ENCODE results near the gene KLHL29. TPM values are rescaled to one million over a fixed set of nuclear protein-coding genes. Genes with fewer than 3 reads are reported as not detected.

Gene KLHL29
- polyA plus RNA-seq, 3 donors: 1.4 to 10.2 (median 4.6) TPM

GRCh38 chr2:23561088-23561487, 176.1 kb downstream of the KLHL29 start:
- no peak overlapping the region for H3K27ac ChIP-seq (ENCODE audit: low read depth, low read length)

GRCh38 chr2:23561544-23561943, 176.6 kb downstream of the KLHL29 start:
- 82 to 87% (median 86%) methylated on average over 9 of the region's 9 CpGs for WGBS, 3 donors

More at GRCh38 chr2:23561088-23561487, 176.1 kb downstream of the KLHL29 start:
- 71 to 91% (median 81%) methylated on average over 7 of the region's 7 CpGs for WGBS, 3 donors

GRCh38 chr2:23562143-23562542, 177.2 kb downstream of the KLHL29 start:
- H3K27ac ChIP-seq (ENCODE audit: low read depth, low read length): no peak overlapping the region
- WGBS, 3 donors: 95 to 97% (median 95%) methylated on average over 28 to 30 of the region's 30 CpGs

More at GRCh38 chr2:23561544-23561943, 176.6 kb downstream of the KLHL29 start:
- no peak overlapping the region for H3K27ac ChIP-seq (ENCODE audit: low read depth, low read length)

- no peak overlapping the region for H3K27ac ChIP-seq (ENCODE audit: low read depth, low read length)
- 55 to 85% (median 81%) methylated on average over 10 of the region's 10 CpGs for WGBS, 3 donors
These were observed 178.2 kb downstream of the KLHL29 start for GRCh38 chr2:23563151-23563550.

GRCh38 chr2:23563673-23564614, 179.0 kb downstream of the KLHL29 start:
- 52 to 76% (median 57%) methylated on average over 22 of the region's 22 CpGs for WGBS, 3 donors
- H3K27ac ChIP-seq (ENCODE audit: low read depth, low read length): peak overlapping the region; percentile 7

GRCh38 chr2:23564615-23564960, 179.6 kb downstream of the KLHL29 start:
- peak overlapping the region; percentile 7 for H3K27ac ChIP-seq (ENCODE audit: low read depth, low read length)
- 79 to 82% (median 79%) methylated on average over 8 of the region's 8 CpGs for WGBS, 3 donors

GRCh38 chr2:23565374-23565773, 180.4 kb downstream of the KLHL29 start:
- 90 to 94% (median 92%) methylated on average over 9 of the region's 9 CpGs for WGBS, 3 donors
- H3K27ac ChIP-seq (ENCODE audit: low read depth, low read length): no peak overlapping the region

- WGBS, 3 donors: 82 to 95% (median 85%) methylated on average over 4 to 6 of the region's 6 CpGs
- no peak overlapping the region for H3K27ac ChIP-seq (ENCODE audit: low read depth, low read length)
These were observed 180.8 kb downstream of the KLHL29 start for GRCh38 chr2:23565814-23566213.

- 86 to 89% (median 88%) methylated on average over 6 of the region's 6 CpGs for WGBS, 3 donors
- no peak overlapping the region for H3K27ac ChIP-seq (ENCODE audit: low read depth, low read length)
These were observed 181.5 kb downstream of the KLHL29 start for GRCh38 chr2:23566241-23567142.

- no peak overlapping the region for H3K27ac ChIP-seq (ENCODE audit: low read depth, low read length)
- 89 to 92% (median 90%) methylated on average over 15 of the region's 15 CpGs for WGBS, 3 donors
These were observed 182.3 kb downstream of the KLHL29 start for GRCh38 chr2:23567161-23567756.

GRCh38 chr2:23568211-23568610, 183.2 kb downstream of the KLHL29 start:
- 79 to 85% (median 84%) methylated on average over 2 of the region's 2 CpGs for WGBS, 3 donors

GRCh38 chr2:23568626-23569190, 183.7 kb downstream of the KLHL29 start:
- no peak overlapping the region for H3K27ac ChIP-seq (ENCODE audit: low read depth, low read length)
- 72 to 87% (median 78%) methylated on average over 3 of the region's 3 CpGs for WGBS, 3 donors

More at GRCh38 chr2:23568211-23568610, 183.2 kb downstream of the KLHL29 start:
- no peak overlapping the region for H3K27ac ChIP-seq (ENCODE audit: low read depth, low read length)

GRCh38 chr2:23569761-23570365, 184.9 kb downstream of the KLHL29 start:
- WGBS, 3 donors: 78 to 87% (median 84%) methylated on average over 12 of the region's 12 CpGs
- no peak overlapping the region for H3K27ac ChIP-seq (ENCODE audit: low read depth, low read length)

GRCh38 chr2:23571085-23571484, 186.1 kb downstream of the KLHL29 start:
- no peak overlapping the region for H3K27ac ChIP-seq (ENCODE audit: low read depth, low read length)
- 79 to 93% (median 91%) methylated on average over 6 of the region's 6 CpGs for WGBS, 3 donors

- WGBS, 3 donors: 67 to 81% (median 75%) methylated on average over 12 of the region's 12 CpGs
- no peak overlapping the region for H3K27ac ChIP-seq (ENCODE audit: low read depth, low read length)
These were observed 186.7 kb downstream of the KLHL29 start for GRCh38 chr2:23571527-23572282.

- WGBS, 3 donors: 66 to 76% (median 72%) methylated on average over 12 to 13 of the region's 13 CpGs
These were observed 190.1 kb downstream of the KLHL29 start for GRCh38 chr2:23574919-23575654.

More at GRCh38 chr2:23574919-23575654, 190.1 kb downstream of the KLHL29 start:
- no peak overlapping the region for H3K27ac ChIP-seq (ENCODE audit: low read depth, low read length)
